NT2/D1 (cell line): ENCODE results near the gene NSFL1C.

ENCODE experiments used
- SUZ12 ChIP-seq: IDR thresholded peaks from 2 replicates; pipeline ENCODE4 v1.6.1; 2011; ENCODE audit not compliant: insufficient read length, insufficient read depth; ENCODE audit errors: extremely low read depth
- YY1 ChIP-seq: IDR thresholded peaks from 2 replicates; pipeline ENCODE4 v1.6.1; 2011; ENCODE audit not compliant: insufficient read length, insufficient read depth
- ZNF274 ChIP-seq: IDR thresholded peaks from 2 replicates; pipeline ENCODE4 v1.6.1; 2011; ENCODE audit warnings: mild to moderate bottlenecking, low read depth, low read length

- no peak for TF ChIP-seq YY1
- TF ChIP-seq ZNF274: no peak
- TF ChIP-seq SUZ12: no peak
Observed at GRCh38 chr20:1465470-1466210, 1.0 kb downstream of the NSFL1C start.
